ENCODE data around the gene GRK7.

GRCh38 chr3:141737093-141737492, 26.1 kb upstream of the GRK7 start:
- TF ChIP-seq, protein P1, sequence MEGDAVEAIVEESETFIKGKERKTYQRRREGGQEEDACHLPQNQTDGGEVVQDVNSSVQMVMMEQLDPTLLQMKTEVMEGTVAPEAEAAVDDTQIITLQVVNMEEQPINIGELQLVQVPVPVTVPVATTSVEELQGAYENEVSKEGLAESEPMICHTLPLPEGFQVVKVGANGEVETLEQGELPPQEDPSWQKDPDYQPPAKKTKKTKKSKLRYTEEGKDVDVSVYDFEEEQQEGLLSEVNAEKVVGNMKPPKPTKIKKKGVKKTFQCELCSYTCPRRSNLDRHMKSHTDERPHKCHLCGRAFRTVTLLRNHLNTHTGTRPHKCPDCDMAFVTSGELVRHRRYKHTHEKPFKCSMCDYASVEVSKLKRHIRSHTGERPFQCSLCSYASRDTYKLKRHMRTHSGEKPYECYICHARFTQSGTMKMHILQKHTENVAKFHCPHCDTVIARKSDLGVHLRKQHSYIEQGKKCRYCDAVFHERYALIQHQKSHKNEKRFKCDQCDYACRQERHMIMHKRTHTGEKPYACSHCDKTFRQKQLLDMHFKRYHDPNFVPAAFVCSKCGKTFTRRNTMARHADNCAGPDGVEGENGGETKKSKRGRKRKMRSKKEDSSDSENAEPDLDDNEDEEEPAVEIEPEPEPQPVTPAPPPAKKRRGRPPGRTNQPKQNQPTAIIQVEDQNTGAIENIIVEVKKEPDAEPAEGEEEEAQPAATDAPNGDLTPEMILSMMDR (IDR thresholded peaks at IDR 0.05; ENCODE audit: low read depth, low read length): no peak
- TF ChIP-seq EZH2phosphoT487 (IDR thresholded peaks at IDR 0.05; ENCODE audit: low read depth): no peak
